GM21390 (cell line): Measurements from ENCODE around the gene GPS1.

Experiments used
- ATAC-seq: cut with Tn5 transposase; IDR thresholded peaks from one replicate; pipeline ENCODE4 v1.9.1; 2021; ENCODE audit not compliant: unreplicated experiment

GPS1 gene

GRCh38 chr17:82051776-82052637 lies at the start of gene GPS1, which contains the start of gene RFNG:
Gene GPS1, plus strand, starts transcription at chr17:82051898. Its CDS starts 34 bp downstream, at chr17:82051932.
Gene RFNG, minus strand, starts transcription at chr17:82051811. Its CDS starts 45 bp downstream, at chr17:82051766.
- peak; percentile 63 for ATAC-seq

- no peak for ATAC-seq
These were observed 48.0 kb upstream of the GPS1 start for GRCh38 chr17:82003411-82004381.

GRCh38 chr17:82004517-82005455 lies 46.9 kb upstream of the GPS1 start:
- ATAC-seq: no peak

GRCh38 chr17:82005701-82006348 lies 45.9 kb upstream of the GPS1 start:
- no peak for ATAC-seq

- ATAC-seq: no peak
These were observed 45.0 kb upstream of the GPS1 start for GRCh38 chr17:82006468-82007227.

- no peak for ATAC-seq
These were observed 44.5 kb upstream of the GPS1 start for GRCh38 chr17:82007228-82007494.

GRCh38 chr17:82007495-82008257 lies 44.0 kb upstream of the GPS1 start:
- ATAC-seq: no peak

- no peak for ATAC-seq
These were observed 43.3 kb upstream of the GPS1 start for GRCh38 chr17:82008258-82008940.

GRCh38 chr17:82008941-82009405 lies 42.7 kb upstream of the GPS1 start:
- no peak for ATAC-seq

- ATAC-seq: no peak
These were observed 42.3 kb upstream of the GPS1 start for GRCh38 chr17:82009413-82009812.

- ATAC-seq: no peak
These were observed 40.8 kb upstream of the GPS1 start for GRCh38 chr17:82010575-82011525.

GRCh38 chr17:82011617-82012187 lies 40.0 kb upstream of the GPS1 start:
- ATAC-seq: no peak

- ATAC-seq: no peak
These were observed 39.4 kb upstream of the GPS1 start for GRCh38 chr17:82012261-82012639.

GRCh38 chr17:82012640-82013295 lies 38.9 kb upstream of the GPS1 start:
- ATAC-seq: no peak

GRCh38 chr17:82013341-82013740 lies 38.4 kb upstream of the GPS1 start:
- no peak for ATAC-seq

GRCh38 chr17:82013772-82014321 lies 37.9 kb upstream of the GPS1 start:
- ATAC-seq: no peak
